GM21423 (cell line): ENCODE results near the gene MUC22.
"Not testable (repeated sequence)": the region's sequence is repeated elsewhere in the genome, so short reads cannot be mapped to it uniquely, and the experiment has no call there.

ENCODE experiments used
- ATAC-seq: cut with Tn5 transposase; IDR thresholded peaks from one replicate; pipeline ENCODE4 v1.9.1; 2021; ENCODE audit warnings: mild to moderate bottlenecking, moderate library complexity; ENCODE audit not compliant: unreplicated experiment

Gene MUC22

DNA sequence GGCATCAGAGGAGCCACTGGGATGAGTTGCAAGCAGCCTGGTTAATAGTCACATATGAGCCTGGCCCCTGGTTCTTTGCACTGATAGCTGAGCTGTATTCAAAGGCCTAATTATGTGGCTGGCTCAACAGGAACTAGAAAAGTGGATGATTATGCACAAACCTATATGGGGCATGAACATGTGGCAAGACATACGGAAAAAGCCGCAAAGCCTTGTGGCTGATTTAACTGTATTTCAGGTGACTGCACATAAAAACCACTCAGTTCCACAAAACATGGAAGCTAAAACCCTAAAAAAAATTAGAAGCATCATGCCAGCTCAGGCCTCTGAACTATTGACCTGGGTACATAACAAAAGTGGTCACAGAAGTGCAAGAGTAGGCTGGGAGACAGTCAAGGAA lies 13.0 kb upstream of the MUC22 start:
- no peak for ATAC-seq

DNA sequence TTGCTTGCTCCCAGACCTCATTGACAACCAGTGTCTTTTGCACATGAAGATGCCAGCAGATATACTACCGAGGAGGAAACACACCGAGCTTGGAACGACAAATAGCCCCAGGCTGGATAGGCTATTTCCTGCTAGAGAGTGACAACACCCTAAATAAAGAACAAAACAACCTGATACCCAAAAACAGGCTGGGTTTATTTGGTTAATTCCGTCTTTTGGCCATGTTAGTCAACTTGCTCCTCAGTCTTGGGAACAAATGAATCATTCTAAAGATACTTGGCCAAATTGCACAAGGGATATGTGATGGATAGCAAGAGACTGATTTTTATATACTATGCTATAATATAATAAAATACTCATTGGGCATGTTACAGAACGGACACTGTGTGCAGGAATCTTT lies 11.5 kb upstream of the MUC22 start:
- ATAC-seq, result no peak

DNA sequence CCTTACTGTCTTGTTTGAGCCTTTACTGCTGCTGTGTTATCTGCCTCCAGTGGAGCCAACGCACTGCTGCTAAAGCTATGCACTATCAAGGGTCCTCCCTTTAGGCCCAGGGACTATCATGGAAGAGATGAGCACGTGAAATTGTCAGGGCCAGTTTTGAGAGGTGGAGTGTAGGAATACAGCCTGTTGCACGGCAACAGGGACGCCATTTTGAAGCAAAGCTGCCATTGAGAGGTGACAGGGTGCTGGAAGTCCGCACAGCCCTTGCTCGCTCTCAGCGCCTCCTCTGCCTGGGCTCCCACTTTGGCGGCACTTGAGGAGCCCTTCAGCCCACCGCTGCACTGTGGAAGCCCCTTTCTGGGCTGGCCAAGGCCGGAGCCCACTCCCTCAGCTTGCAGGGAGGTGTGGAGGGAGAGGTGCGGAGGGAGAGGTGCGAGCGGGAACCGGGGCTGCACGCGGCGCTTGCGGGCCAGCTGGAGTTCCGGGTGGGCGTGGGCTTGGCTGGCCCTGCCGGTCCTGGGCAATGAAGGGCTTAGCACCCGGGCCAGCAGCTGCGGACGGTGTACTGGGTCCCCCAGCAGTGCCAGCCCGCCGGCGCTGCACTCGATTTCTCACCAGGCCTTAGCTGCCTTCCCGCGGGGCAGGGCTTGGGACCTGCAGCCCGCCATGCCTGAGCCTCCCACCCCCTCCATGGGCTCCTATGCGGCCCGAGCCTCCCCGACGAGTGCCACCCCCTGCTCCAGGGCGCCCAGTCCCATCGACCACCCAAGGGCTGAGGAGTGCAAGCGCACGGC lies 10.0 kb upstream of the MUC22 start:
- not testable (repeated sequence) for ATAC-seq

DNA sequence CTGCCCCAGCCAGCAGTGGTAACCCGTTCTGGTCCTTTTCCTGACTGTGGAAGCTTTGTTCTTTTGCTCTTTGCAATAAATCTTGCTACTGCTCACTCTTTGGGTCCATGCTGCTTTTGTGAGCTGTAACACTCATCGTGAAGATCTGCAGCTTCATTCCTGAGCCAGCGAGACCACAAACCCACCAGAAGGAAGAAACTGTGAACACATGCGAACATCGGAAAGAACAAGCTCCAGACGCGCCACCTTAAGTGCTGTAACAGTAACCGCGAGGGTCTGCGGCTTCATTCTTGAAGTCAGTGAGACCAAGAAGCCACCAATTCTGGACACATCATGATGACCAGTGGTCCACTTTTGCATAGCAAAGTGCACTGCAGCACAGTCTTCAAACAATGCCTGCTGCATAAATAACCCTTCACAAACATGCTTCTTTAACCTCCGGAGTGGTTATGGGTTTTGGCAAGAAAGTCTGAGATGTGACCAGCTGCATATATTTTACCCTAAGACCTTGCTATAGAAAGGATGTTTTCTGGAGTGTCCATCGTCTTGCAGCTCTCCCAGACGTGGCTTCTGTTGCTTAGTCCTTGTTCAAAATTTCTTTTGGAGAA lies 8.9 kb upstream of the MUC22 start:
- ATAC-seq, result no peak

DNA sequence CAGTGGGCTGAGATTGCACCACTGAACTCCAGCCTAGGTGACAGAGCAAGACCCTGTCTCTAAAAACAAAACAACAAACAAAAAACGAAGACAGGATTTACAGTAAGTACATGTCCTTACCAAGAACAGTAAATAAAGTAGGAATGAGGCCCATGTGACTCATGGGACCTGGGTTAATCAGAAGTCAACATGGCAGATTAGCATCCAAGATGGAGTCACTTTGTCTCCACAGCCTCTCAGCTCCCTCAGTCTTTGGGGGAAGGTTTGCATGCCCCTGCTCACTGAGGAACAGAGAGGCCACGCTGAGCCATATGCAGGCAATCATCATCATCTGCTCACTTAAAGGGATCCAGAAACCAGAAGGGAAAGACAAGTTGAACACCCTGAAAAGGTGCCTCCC lies 7.8 kb upstream of the MUC22 start:
- no peak for ATAC-seq

DNA sequence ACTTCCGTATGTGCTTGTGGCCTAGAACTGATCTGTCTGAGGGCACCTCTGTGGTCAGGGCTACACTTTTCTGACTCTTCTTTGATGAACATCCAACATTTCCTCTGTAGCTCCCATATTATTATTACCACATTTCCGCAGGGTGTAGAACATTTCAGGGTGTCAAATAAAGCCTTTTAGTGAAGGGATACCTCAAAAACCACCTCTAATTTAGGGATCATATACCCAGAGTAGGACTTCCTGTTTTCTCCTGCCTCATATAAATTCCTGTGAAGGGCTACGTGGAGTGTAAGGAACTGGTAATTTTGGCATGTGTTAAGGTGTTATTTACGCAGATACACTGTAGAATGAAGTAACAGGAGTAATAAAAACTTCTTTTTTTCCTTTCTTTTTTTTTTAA lies 5.5 kb upstream of the MUC22 start:
- no peak for ATAC-seq

DNA sequence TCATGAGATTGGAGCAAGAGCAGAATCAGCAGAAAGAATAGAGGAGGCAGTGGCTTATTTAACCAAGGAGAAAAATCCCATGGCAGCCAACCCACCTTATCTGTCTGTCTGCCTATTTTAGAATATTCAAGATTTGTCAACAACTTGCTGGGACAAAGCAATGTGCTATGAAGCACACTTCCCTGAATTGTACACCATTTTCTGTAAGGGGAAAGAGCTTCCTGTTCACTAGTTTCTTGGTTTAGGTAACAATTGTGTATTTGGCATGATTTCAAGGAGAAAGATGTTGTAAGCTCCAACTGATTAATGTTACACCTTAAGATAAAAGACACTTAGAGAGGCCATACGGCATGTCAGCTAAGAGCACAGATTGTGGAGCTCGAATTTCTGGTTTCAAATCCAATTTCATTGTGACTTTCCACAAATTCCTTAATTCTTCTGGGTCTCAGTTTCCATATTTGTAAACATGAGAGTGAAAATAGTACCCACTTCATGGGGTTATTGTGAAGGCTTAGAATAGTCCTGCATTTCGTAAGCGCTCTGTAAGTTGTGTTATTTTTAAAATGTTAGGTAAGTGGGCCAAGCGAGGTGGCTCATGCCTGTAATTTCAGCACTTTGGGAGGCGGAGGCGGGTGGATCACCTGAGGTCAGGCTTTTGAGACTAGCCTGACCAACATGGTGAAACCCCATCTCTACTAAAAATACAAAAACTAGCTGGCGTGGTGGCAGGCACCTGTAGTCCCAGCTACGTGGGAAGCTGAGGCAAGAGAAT lies 4.8 kb upstream of the MUC22 start:
- ATAC-seq, result no peak

DNA sequence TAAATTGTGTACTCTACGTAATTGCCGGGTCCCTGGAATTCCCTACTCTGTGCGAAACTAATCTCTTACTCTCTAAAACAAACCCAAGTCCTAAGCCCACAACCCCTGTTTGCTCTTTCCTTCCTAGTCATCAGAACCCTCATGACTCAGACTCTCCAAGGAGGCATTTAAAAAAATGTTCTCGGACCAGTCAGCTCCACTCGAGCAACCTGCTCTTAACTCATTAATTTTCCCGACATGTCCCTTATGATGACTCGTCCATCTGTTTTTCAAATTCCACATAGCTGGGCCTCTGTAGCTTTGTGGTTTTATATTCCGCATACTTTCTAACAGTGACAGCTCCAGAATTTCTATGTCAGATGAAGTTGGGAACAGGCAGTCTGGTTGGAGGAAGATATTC lies 2.6 kb upstream of the MUC22 start:
- no peak for ATAC-seq

DNA sequence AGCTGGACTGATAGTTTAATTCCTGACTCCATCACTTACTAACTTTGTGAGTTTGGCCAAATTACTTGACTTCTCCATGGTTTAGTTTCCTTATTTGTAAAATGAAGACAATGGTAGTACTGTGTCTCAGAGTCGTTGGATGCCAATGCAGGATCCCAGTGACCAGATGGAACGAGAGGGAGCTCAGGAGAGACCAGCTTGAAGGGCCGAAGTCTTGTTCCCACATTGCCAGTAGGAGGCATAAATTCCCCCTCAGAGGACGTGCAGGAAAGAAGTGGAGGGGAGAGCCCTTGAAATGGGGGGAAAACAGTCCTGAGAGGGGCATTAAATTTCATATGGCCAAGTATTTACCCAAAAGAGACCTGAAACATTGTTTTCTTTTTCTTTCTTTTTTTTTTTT lies 2.1 kb upstream of the MUC22 start:
- ATAC-seq, result no peak

DNA sequence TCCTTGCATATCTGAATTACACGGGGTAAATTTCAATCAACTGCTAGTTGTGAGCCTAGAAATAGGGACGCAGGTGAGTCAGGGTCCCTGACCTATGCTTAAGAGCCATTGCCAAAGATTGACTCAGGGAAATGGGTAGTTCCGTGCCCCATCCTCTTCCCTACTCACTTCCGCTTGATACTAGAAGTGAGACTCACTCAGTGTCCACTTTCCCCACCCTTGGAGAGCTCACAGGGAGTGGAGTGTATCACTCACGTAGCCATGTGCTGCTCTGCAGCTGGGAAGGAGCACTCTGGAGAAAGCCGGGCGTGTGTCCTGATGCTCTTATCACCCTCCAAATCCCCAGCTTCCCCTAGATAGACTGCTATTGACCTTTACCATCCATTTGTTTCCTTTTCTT lies 543 bp upstream of the MUC22 start:
- no peak for ATAC-seq

DNA sequence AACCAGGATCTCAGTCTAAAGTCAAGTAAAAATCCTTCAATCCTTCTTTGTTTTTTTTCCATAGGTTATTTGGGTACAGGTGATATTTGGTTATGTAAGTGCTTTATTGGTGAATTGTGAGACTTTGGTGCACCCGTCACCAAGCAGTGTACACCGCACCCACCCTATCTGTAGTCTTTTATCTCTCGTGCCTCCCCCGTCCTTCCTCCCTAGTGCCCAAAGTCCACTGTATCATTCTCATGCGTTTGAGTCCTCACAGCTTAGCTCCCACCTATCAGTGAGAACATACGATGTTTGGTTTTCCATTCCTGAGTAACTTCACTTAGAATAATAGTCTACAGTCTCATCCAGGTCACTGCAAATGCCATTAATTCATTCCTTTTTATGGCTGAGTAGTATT lies 879 bp downstream of the MUC22 start:
- no peak for ATAC-seq

DNA sequence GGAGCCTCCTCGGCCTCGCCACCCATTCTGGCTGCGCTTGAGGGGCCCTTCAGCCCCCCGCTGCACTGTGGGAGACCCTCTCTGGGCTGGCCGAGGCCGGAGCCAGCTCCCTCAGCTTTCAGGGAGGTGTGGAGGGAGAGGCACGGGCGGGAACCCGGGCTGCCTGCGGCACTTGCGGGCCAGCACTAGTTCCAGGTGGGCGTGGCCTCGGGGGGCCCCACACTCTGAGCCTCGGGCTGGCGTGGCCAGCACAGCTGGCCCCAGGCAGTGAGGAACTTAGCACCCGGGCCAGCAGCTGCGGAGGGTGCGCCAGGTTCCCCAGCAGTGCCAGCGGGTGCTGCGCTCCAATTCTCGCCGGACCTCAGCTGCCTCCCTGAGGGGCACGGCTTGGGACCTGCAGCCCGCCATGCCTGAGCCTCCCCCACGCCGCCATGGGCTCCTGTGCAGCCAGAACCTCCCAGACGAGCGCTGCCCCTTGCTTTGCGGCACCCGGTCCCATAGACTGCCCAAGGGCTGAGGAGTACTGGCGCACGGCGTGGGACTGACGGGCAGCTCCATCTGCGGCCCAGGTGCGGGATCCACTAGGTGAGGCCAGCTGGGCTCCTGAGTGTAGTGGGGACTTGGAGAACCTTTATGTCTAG lies 6.5 kb downstream of the MUC22 start:
- ATAC-seq, result no peak

DNA sequence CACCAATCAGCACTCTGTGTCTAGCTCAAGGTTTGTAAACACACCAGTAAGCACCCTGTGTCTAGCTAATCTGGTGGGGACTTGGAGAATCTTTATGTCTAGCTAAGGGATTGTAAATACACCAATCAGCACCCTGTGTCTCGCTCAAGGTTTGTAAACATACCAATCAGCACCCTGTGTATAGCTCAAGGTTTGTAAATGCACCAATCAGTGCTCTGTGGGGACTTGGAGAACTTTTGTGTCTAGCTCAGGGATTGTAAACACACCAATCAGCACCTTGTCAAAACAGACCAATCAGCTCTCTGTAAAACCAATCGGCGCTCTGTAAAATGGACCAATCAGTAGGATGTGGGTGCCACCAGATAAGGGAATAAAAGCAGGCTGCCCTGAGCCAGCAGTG lies 7.2 kb downstream of the MUC22 start:
- not testable (repeated sequence) for ATAC-seq

DNA sequence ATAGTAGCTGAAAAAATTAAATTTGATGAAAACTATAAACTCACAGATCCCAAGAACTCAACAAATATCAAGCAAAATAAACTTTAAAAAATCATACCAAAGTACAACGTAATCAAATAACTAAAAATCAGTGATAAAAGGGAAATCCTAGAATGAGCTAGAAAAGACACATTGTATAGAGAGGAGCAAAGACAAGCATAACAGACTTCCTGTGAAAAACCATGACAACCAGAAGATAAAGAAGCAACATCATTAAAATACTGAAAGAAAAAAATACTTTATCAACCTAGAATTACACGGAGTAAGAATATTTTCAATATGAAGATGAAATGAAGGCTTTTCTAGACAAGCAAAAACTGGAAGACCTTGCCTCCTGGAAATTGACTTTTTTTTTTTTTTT lies 9.8 kb downstream of the MUC22 start:
- no peak for ATAC-seq

DNA sequence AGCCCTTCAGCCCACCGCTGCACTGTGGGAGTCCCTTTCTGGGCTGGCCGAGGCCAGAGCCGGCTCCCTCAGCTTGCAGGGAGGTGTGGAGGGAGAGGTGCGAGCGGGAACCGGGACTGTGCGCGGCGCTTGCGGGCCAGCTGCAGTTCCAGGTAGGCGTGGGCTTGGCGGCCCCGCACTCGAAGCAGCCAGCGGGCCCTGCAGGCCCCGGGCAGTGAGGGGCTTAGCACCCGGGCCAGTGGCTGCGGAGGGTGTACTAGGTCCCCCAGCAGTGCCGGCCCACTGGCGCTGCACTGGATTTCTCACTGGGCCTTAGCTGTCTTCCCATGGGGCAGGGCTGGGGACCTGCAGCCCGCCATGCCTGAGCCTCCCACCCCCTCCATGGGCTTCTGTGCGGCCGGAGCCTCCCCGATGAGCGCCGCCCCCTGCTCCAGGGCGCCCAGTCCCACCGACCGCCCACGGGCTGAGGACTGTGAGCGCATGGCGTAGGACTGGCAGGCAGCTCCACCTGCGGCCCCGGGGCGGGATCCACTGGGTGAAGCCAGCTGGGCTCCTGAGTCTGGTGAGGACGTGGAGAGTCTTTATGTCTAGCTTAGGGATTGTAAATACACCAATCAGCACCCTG lies 10.5 kb downstream of the MUC22 start:
- not testable (repeated sequence) for ATAC-seq

DNA sequence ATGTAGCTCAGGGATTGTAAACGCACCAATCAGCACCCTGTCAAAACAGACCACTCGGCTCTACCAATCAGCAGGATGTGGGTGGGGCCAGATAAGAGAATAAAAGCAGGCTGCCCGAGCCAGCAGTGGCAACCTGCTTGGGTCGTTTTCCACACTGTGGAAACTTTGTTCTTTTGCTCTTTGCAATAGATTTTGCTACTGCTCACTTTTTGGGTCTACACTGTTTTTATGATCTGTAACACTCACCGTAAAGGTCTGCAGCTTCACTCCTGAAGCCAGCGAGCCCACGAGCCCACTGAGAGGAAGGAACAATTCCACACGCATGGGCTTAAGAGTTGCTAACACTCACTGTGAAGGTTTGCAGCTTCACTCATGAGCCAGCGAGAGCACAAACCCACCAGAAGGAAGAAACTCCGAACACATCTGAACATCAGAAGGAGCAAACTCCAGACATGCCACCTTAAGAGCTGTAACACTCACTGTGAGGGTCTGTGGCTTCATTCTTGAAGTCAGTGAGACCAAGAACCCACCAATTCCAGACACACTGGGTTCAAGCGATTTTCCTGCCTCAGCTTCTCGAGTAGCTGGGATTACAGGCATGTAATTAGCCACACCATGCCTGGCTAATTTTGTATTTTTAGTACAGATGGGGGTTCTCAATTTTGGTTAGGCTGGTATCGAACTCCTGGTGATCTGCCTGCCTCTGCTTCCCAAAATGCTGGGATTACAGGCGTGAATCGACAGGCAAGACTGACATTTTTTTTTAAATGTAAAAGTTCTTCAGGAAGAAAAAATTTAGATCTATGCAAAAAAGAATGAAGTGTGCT lies 11.6 kb downstream of the MUC22 start:
- not testable (repeated sequence) for ATAC-seq

DNA sequence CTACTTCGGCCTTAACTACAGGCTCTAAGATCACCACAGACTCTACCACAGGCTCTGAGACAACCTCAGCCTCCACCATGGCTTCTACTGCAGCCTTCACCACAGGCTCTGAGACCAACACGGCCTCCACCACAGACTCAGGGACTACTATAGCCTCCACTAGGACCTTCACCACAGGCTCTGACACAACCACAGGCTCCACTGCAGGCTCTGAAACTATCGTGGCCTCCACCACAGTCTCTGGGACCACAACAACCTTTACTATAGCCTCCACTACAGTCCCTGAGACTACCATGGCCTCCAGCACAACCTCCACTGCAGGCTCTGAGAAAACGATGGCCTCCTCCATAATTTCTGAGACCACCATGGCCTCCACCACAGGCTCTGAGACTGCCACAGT lies 15.3 kb downstream of the MUC22 start:
- no peak for ATAC-seq

DNA sequence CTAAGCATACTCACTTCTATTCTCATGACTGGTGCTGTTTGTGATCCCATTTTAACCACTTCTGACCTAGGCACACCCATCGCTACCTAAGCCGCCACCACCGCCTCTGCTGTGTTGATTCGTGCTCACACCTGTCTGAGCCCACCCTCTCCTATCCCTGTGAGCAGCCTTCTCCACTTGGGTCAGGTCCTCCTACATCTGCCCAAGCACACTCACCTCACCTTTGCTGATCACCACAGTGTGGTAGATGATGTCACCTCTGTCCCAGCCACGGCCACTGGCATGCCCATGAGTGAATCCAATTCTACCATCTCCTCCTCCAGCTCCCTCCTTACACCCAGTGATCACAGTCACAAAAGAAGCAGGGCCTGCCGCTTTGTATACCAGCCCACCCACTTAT lies 20.8 kb downstream of the MUC22 start:
- ATAC-seq, result no peak

DNA sequence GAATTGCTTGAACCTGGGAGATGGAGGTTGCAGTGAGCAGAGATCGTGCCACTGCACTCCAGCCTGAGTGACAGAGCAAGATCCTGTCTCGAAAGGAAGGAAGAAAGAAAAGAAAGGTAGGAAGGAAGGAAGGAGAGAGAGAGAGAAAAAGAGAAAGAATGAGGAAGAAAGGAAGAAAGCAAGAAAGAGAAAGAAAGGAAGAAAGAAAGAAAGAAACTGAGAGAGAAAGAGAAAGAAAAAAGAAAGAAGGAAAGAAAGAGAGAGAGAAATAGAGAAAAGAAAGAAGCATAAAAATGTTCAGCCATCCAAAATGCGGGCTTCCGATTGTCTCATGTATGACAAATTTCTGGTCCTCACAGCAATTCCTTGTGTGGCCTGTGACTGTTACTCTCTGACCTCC lies 22.8 kb downstream of the MUC22 start:
- ATAC-seq, result no peak

DNA sequence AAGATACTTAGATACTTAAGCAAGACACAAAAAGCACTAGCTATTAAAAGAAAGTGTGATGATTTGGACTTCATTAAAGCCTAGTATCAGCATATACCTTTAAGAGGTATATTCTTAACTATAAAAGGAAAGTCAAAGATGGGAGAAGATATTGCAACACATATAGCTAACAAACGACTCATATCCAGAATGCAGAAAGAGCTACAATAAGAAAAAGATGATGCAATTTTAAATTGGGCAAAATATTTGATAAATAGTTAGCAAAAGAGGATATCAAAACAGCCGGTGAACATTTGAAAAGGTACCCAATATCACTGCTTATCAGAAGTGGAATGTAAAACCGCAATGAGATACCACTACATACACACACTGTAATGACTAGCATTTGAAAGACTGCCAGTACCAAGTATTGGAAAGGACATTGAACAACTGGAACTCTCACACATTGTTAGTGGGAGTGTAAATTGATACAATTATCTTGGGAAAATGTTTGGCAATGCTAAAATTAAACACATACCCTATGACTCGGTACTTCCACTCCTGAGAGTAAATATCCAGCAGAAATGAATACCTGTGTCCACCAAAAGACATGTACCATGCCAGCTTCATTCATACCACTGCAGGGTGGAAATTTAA lies 25.7 kb downstream of the MUC22 start:
- no peak for ATAC-seq
